A673 (cell line): ENCODE data around the gene CREB5.

ENCODE experiments used
- CTCF ChIP-seq: fragments of 300-800, 200-600 bp; sonication (generic); conservative IDR thresholded peaks from 2 replicates; pipeline ENCODE4 v1.5.1; 2017; ENCODE audit warnings: low read depth, mild to moderate bottlenecking, antibody characterized with exemption, low read length, moderate library complexity, mixed read lengths
- EZH2 ChIP-seq: fragments of 200-600 bp; sonication (generic); IDR thresholded peaks from 2 replicates; pipeline ENCODE4 v1.6.1; 2017; ENCODE audit warnings: borderline replicate concordance, low read depth, mild to moderate bottlenecking, mixed read lengths, antibody characterized with exemption, low read length; ENCODE audit not compliant: poor library complexity, severe bottlenecking

GRCh38 chr7:28483112-28483511, 70.8 kb downstream of the CREB5 start:
- no peak for TF ChIP-seq EZH2
- no peak for TF ChIP-seq CTCF
